WTC11 (cell line): Measurements from ENCODE around the gene POU4F1. TPM values are rescaled to one million over a fixed set of nuclear protein-coding genes. Genes with fewer than 3 reads are reported as not detected.

Experiments
- ATAC-seq: fragments of 200-7000 bp; cut with Tn5 transposase; 2 replicates; pipeline ENCODE4 v1.10.0; 2021; ENCODE audit warnings: mild to moderate bottlenecking, moderate library complexity
- CTCF ChIA-PET: fragments of 300-600 bp; sonication (Branson Sonifier 250); formaldehyde crosslinking; loops from one replicate; lab custom pipeline; 2021; ENCODE audit warnings: antibody characterized with exemption; lab: Charles Lee
- POLR2A ChIA-PET: fragments of 350-600 bp; sonication (Branson Sonifier 250); formaldehyde crosslinking; loops from one replicate; lab custom pipeline; 2021; ENCODE audit warnings: antibody characterized with exemption; lab: Charles Lee
- DNase-seq: peaks from one replicate; pipeline ENCODE4 v3.0.0; 2021; ENCODE audit warnings: low spot score
- H3K27ac Mint-ChIP-seq: 2 replicates; pipeline ENCODE4 v1.8.0; 2021; ENCODE audit warnings: mixed read lengths
- H3K27me3 Mint-ChIP-seq: 2 replicates; pipeline ENCODE4 v1.8.0; 2021; ENCODE audit warnings: low read depth, mild to moderate bottlenecking, moderate library complexity, mixed read lengths
- H3K36me3 Mint-ChIP-seq: 2 replicates; pipeline ENCODE4 v1.8.0; 2021; ENCODE audit warnings: mixed read lengths
- H3K4me1 Mint-ChIP-seq: 2 replicates; pipeline ENCODE4 v1.8.0; 2022; ENCODE audit warnings: mixed read lengths
- H3K4me3 Mint-ChIP-seq: 2 replicates; pipeline ENCODE4 v1.8.0; 2021; ENCODE audit warnings: mild to moderate bottlenecking, moderate library complexity, mixed read lengths
- H3K9me3 Mint-ChIP-seq: 2 replicates; pipeline ENCODE4 v1.8.0; 2021; ENCODE audit warnings: mixed read lengths
- ATF1 ChIP-seq: sonication (generic); formaldehyde crosslinking; IDR thresholded peaks from 2 replicates; pipeline ENCODE4 v1.8.1; 2023; ENCODE audit warnings: mild to moderate bottlenecking, moderate library complexity, missing genetic modification reagents
- CBFB ChIP-seq: sonication (generic); formaldehyde crosslinking; IDR thresholded peaks from 2 replicates; pipeline ENCODE4 v1.8.1; 2022; ENCODE audit warnings: mild to moderate bottlenecking, low read depth, missing genetic modification reagents
- CTCF ChIP-seq: fragments of 200-600 bp; IDR thresholded peaks from 2 replicates; pipeline ENCODE4 v1.8.0; 2022; ENCODE audit warnings: antibody characterized with exemption
- E2F1 ChIP-seq: sonication (generic); formaldehyde crosslinking; IDR thresholded peaks from 2 replicates; pipeline ENCODE4 v1.8.0; 2022; ENCODE audit warnings: mild to moderate bottlenecking, missing genetic modification reagents
- ELF4 ChIP-seq: sonication (generic); formaldehyde crosslinking; IDR thresholded peaks from 2 replicates; pipeline ENCODE4 v1.8.1; 2022; ENCODE audit warnings: low read depth, mild to moderate bottlenecking, moderate library complexity, missing genetic modification reagents
- EMX1 ChIP-seq: fragments of 250-450 bp; sonication (Bioruptor Pico); IDR thresholded peaks from 2 replicates; pipeline ENCODE4 v1.8.0; 2021; ENCODE audit warnings: mild to moderate bottlenecking
- ERG ChIP-seq: fragments of 250-450 bp; sonication (Bioruptor Pico); IDR thresholded peaks from 2 replicates; pipeline ENCODE4 v1.8.0; 2021; ENCODE audit warnings: mild to moderate bottlenecking
- GRHL2 ChIP-seq: fragments of 250-450 bp; sonication (Bioruptor Pico); IDR thresholded peaks from 2 replicates; pipeline ENCODE4 v1.8.0; 2022; ENCODE audit warnings: mild to moderate bottlenecking, moderate library complexity; ENCODE audit not compliant: insufficient replicate concordance, severe bottlenecking
- MAX ChIP-seq: sonication (generic); formaldehyde crosslinking; IDR thresholded peaks from 2 replicates; pipeline ENCODE4 v1.8.0; 2022; ENCODE audit warnings: mild to moderate bottlenecking, missing genetic modification reagents
- MLX ChIP-seq: sonication (generic); formaldehyde crosslinking; IDR thresholded peaks from 2 replicates; pipeline ENCODE4 v1.8.1; 2023; ENCODE audit warnings: mild to moderate bottlenecking, missing genetic modification reagents, moderate library complexity
- NFE2L1 ChIP-seq: sonication (generic); formaldehyde crosslinking; IDR thresholded peaks from 2 replicates; pipeline ENCODE4 v1.8.1; 2023; ENCODE audit warnings: missing genetic modification reagents
- PRRX2 ChIP-seq: fragments of 250-450 bp; sonication (Bioruptor Pico); IDR thresholded peaks from 2 replicates; pipeline ENCODE4 v1.8.0; 2021; ENCODE audit warnings: mild to moderate bottlenecking
- TEAD4 ChIP-seq: sonication (generic); formaldehyde crosslinking; IDR thresholded peaks from 2 replicates; pipeline ENCODE4 v1.8.0; 2022; ENCODE audit warnings: mild to moderate bottlenecking, missing genetic modification reagents
- ZBTB21 ChIP-seq: sonication (generic); formaldehyde crosslinking; IDR thresholded peaks from 2 replicates; pipeline ENCODE4 v1.8.1; 2023; ENCODE audit warnings: mild to moderate bottlenecking, missing genetic modification reagents, borderline replicate concordance
- ZNF232 ChIP-seq: sonication (generic); formaldehyde crosslinking; IDR thresholded peaks from 2 replicates; pipeline ENCODE4 v1.8.0; 2022; ENCODE audit warnings: mild to moderate bottlenecking, missing genetic modification reagents
- ZNF263 ChIP-seq: sonication (generic); formaldehyde crosslinking; IDR thresholded peaks from 2 replicates; pipeline ENCODE4 v1.8.1; 2022; ENCODE audit warnings: low read depth, mild to moderate bottlenecking, moderate library complexity, missing genetic modification reagents
- ZNF281 ChIP-seq: sonication (generic); formaldehyde crosslinking; IDR thresholded peaks from 2 replicates; pipeline ENCODE4 v1.8.0; 2023; ENCODE audit warnings: mild to moderate bottlenecking, missing genetic modification reagents
- ZNF425 ChIP-seq: fragments of 250-450 bp; sonication (Bioruptor Pico); conservative IDR thresholded peaks from 2 replicates; pipeline ENCODE4 v1.9.0; 2021; ENCODE audit warnings: mild to moderate bottlenecking
- total RNA-seq: library from RNA; stranded (reverse); gene quantifications from 3 replicates; pipeline ENCODE4 v1.2.3, GENCODE V29; 2021

POU4F1 gene
- total RNA-seq, 1 experiment from 2014 or later = 0.26 TPM

- TF ChIP-seq ZBTB21 (no peak), MLX (CRISPR knock-in tag) (no peak), PRRX2 (no peak), ZNF232 (CRISPR knock-in tag) (no peak), ZNF263 (CRISPR knock-in tag) (no peak), MAX (CRISPR knock-in tag) (no peak), CTCF (no peak), ERG (CRISPR knock-in tag) (no peak), CBFB (CRISPR knock-in tag) (no peak), GRHL2 (CRISPR knock-in tag) (no peak), NFE2L1 (CRISPR knock-in tag) (no peak), E2F1 (CRISPR knock-in tag) (no peak), EMX1 (no peak), ZNF425 (CRISPR knock-in tag) (no peak), ELF4 (CRISPR knock-in tag) (no peak), TEAD4 (CRISPR knock-in tag) (no peak), ATF1 (CRISPR knock-in tag) (no peak), ZNF281 (CRISPR knock-in tag) (no peak)
- TF ChIP-seq, all 79 proteins: peak for 0
- peaks cover 3% of the 10 kb centered on the region; the same call in 1 of the 2 replicates for H3K36me3 Mint-ChIP-seq
- peaks cover 26% of the 10 kb centered on the region for H3K4me1 Mint-ChIP-seq
- H3K27me3 Mint-ChIP-seq = peaks cover 27% of the 10 kb centered on the region
- CTCF ChIA-PET = no interaction called here
- no peaks in the 10 kb centered on the region for H3K9me3 Mint-ChIP-seq
- no peak overlapping the region for H3K4me3 Mint-ChIP-seq
- POLR2A ChIA-PET = interaction anchor here (1.0 kb wide), 1 partner anchor 67 kb away, joined by 3 read pairs; no protein-coding TSS in a partner anchor
- ATAC-seq (peak; percentile 79), DNase-seq (no peak)
- no peak overlapping the region for H3K27ac Mint-ChIP-seq
Measured at GRCh38 chr13:78652651-78653050, 49.3 kb upstream of the POU4F1 start.
